ENCODE measurements around the gene TSEN15.

TSEN15 gene

GRCh38 chr1:184118046-184118445, 66.5 kb downstream of the TSEN15 start:
- TF ChIP-seq CTCF (IDR thresholded peaks at IDR 0.05; ENCODE audit: extremely low read depth, missing control alignments): no peak
- DNase-seq (ENCODE audit: low spot score): no peak

Measured in GM20000 (cell line).